ENCODE results near the gene ALDH1L2. TPM values are rescaled to one million over a fixed set of nuclear protein-coding genes. Genes with fewer than 3 reads are reported as not detected.

Gene ALDH1L2
- total and polyA plus RNA-seq, 9 of the 15 experiments (the other 6 are each of a cell fraction or from before 2014, with no cell fraction given): 1.1 to 9.9 (median 3.8) TPM

GRCh38 chr12:104986022-104986941, 98.0 kb downstream of the ALDH1L2 start, which contains the start of gene NOPCHAP1 (continued):
- TF ChIP-seq ZHX1 (conservative IDR thresholded peaks at IDR 0.05; ENCODE audit: low read length): no peak
- TF ChIP-seq HMG20A (CRISPR knock-in tag; conservative IDR thresholded peaks at IDR 0.05): no peak
- no peak for TF ChIP-seq GATAD2A (IDR thresholded peaks at IDR 0.05)
- TF ChIP-seq TFAP4 (CRISPR knock-in tag; IDR thresholded peaks at IDR 0.05; ENCODE audit: borderline replicate concordance): peak; percentile 40; the same call in 1 of the 2 replicates
- TF ChIP-seq HINFP (tag; conservative IDR thresholded peaks at IDR 0.05; ENCODE audit: low read depth): no peak
- no peak for TF ChIP-seq NR2C1 (IDR thresholded peaks at IDR 0.05)
- no peak for TF ChIP-seq NR2C1 (tag; IDR thresholded peaks at IDR 0.05)
- no peak for TF ChIP-seq ARID3B (CRISPR knock-in tag; IDR thresholded peaks at IDR 0.05; ENCODE audit: borderline replicate concordance)
- no peak for TF ChIP-seq RFX5 (IDR thresholded peaks at IDR 0.05; ENCODE audit: low read depth, low read length)
- no peak for TF ChIP-seq RAD21 (CRISPR knock-in tag; conservative IDR thresholded peaks at IDR 0.05 in 1 of 2, IDR thresholded peaks at IDR 0.05 in 1 of 2)
- no peak for TF ChIP-seq E2F4 (CRISPR knock-in tag; IDR thresholded peaks at IDR 0.05; ENCODE audit: low read depth)
- TF ChIP-seq CBX3 (IDR thresholded peaks at IDR 0.05; ENCODE audit: borderline replicate concordance in 1 of 2, low read length in 2 of 2): no peak
- TF ChIP-seq SAFB (IDR thresholded peaks at IDR 0.05; ENCODE audit: borderline replicate concordance, low read depth, low read length): no peak
- TF ChIP-seq TSC22D4 (tag; IDR thresholded peaks at IDR 0.05): no peak
- TF ChIP-seq ZNF121 (CRISPR knock-in tag; conservative IDR thresholded peaks at IDR 0.05): no peak
- no peak for TF ChIP-seq ZNF232 (CRISPR knock-in tag; IDR thresholded peaks at IDR 0.05)
- no peak for TF ChIP-seq SMARCB1 (IDR thresholded peaks at IDR 0.05; ENCODE audit: insufficient read length, low read depth)
- TF ChIP-seq KLF13 (tag; IDR thresholded peaks at IDR 0.05; ENCODE audit: borderline replicate concordance, low read depth): no peak

All from K562 (cell line).